Muscle layer of colon (tissue), 2 donors: ENCODE measurements around the gene EIF3B.
"Not testable (repeated sequence)": the region's sequence is repeated elsewhere in the genome, so short reads cannot be mapped to it uniquely, and the experiment has no call there.

Experiments
- H3K27ac ChIP-seq: one replicate; pipeline ENCODE4 v1.7.0; 2013; ENCODE audit warnings: low read depth, mild to moderate bottlenecking, low read length, moderate library complexity
- H3K27me3 ChIP-seq, 2 donors: one replicate each; pipeline ENCODE4 v1.7.0; 2013; ENCODE audit warnings: low read length in 2 of 2, mild to moderate bottlenecking in 2 of 2; ENCODE audit not compliant: insufficient read depth in 2 of 2, control insufficient read depth in 1 of 2
- H3K36me3 ChIP-seq: one replicate; pipeline ENCODE4 v1.7.0; 2013; ENCODE audit warnings: mild to moderate bottlenecking, low read length; ENCODE audit not compliant: insufficient read depth
- H3K4me1 ChIP-seq: one replicate; pipeline ENCODE4 v1.7.0; 2013; ENCODE audit warnings: mild to moderate bottlenecking, low read length; ENCODE audit not compliant: insufficient read depth
- H3K4me3 ChIP-seq, 2 donors: one replicate each; pipeline ENCODE4 v1.7.0; 2013; ENCODE audit warnings: low read length in 2 of 2, low read depth in 1 of 2, mild to moderate bottlenecking in 1 of 2, moderate library complexity in 1 of 2
- H3K9ac ChIP-seq: one replicate; pipeline ENCODE4 v1.7.0; 2013; ENCODE audit warnings: low read length
- H3K9me3 ChIP-seq: one replicate; pipeline ENCODE4 v1.7.0; 2013; ENCODE audit warnings: mild to moderate bottlenecking, low read length
- donor health status: abdominal sarcoma.
- donor health status: Adenocarcinoma of cecum.

EIF3B gene

GRCh38 chr7:2405601-2406345 lies 51.1 kb downstream of the EIF3B start:
- Histone ChIP-seq H3K9ac (no peak overlapping the region), H3K27ac (no peak overlapping the region)

GRCh38 chr7:2409745-2410414 lies 55.3 kb downstream of the EIF3B start:
- no peak overlapping the region for H3K9ac ChIP-seq
- H3K4me3 ChIP-seq, result no peak overlapping the region
- H3K36me3 ChIP-seq, result no peaks in the 10 kb centered on the region
- H3K27me3 ChIP-seq, result no peaks in the 10 kb centered on the region
- peaks cover 32% of the 10 kb centered on the region for H3K4me1 ChIP-seq
- no peak overlapping the region for H3K27ac ChIP-seq
- no peaks in the 10 kb centered on the region for H3K9me3 ChIP-seq

More at GRCh38 chr7:2405601-2406345, 51.1 kb downstream of the EIF3B start:
- H3K27me3 ChIP-seq, result no peaks in the 10 kb centered on the region
- peaks cover 20% of the 10 kb centered on the region for H3K4me1 ChIP-seq
- H3K9me3 ChIP-seq, result no peaks in the 10 kb centered on the region
- H3K36me3 ChIP-seq, result no peaks in the 10 kb centered on the region
- no peak overlapping the region for H3K4me3 ChIP-seq

GRCh38 chr7:2411049-2411448 lies 56.4 kb downstream of the EIF3B start:
- H3K4me1 ChIP-seq, result peaks cover 23% of the 10 kb centered on the region
- H3K27me3 ChIP-seq, result no peaks in the 10 kb centered on the region
- H3K27ac ChIP-seq, result no peak overlapping the region
- H3K9me3 ChIP-seq, result no peaks in the 10 kb centered on the region
- H3K9ac ChIP-seq, result no peak overlapping the region
- no peaks in the 10 kb centered on the region for H3K36me3 ChIP-seq
- H3K4me3 ChIP-seq, result no peak overlapping the region

- no peaks in the 10 kb centered on the region for H3K36me3 ChIP-seq
- H3K9ac ChIP-seq, result no peak overlapping the region
- H3K9me3 ChIP-seq, result no peaks in the 10 kb centered on the region
- peaks cover 23% of the 10 kb centered on the region for H3K4me1 ChIP-seq
- H3K27me3 ChIP-seq, result no peaks in the 10 kb centered on the region
- H3K4me3 ChIP-seq, result no peak overlapping the region
- H3K27ac ChIP-seq, result peak overlapping the region; percentile 49
These were observed 57.4 kb downstream of the EIF3B start for GRCh38 chr7:2411815-2412586.

GRCh38 chr7:2412587-2413201 lies 58.1 kb downstream of the EIF3B start:
- no peaks in the 10 kb centered on the region for H3K9me3 ChIP-seq
- H3K27ac ChIP-seq, result peak overlapping the region; percentile 42
- H3K9ac ChIP-seq, result no peak overlapping the region
- H3K36me3 ChIP-seq, result no peaks in the 10 kb centered on the region
- peaks cover 23% of the 10 kb centered on the region for H3K4me1 ChIP-seq
- no peaks in the 10 kb centered on the region for H3K27me3 ChIP-seq
- H3K4me3 ChIP-seq, result no peak overlapping the region

GRCh38 chr7:2416063-2416462 lies 61.4 kb downstream of the EIF3B start:
- H3K27me3 ChIP-seq, result no peaks in the 10 kb centered on the region
- peaks cover 26% of the 10 kb centered on the region for H3K4me1 ChIP-seq
- H3K9me3 ChIP-seq, result no peaks in the 10 kb centered on the region
- H3K27ac ChIP-seq, result no peak overlapping the region
- H3K9ac ChIP-seq, result no peak overlapping the region
- H3K4me3 ChIP-seq, result no peak overlapping the region
- no peaks in the 10 kb centered on the region for H3K36me3 ChIP-seq

GRCh38 chr7:2416650-2417049 lies 62.0 kb downstream of the EIF3B start:
- H3K4me3 ChIP-seq, result no peak overlapping the region
- H3K27me3 ChIP-seq, result no peaks in the 10 kb centered on the region
- no peak overlapping the region for H3K27ac ChIP-seq
- H3K36me3 ChIP-seq, result no peaks in the 10 kb centered on the region
- H3K9ac ChIP-seq, result no peak overlapping the region
- peaks cover 23% of the 10 kb centered on the region for H3K4me1 ChIP-seq
- H3K9me3 ChIP-seq, result no peaks in the 10 kb centered on the region

- not testable (repeated sequence) for H3K4me3 ChIP-seq, H3K9me3 ChIP-seq, H3K9ac ChIP-seq, H3K36me3 ChIP-seq, H3K27ac ChIP-seq, H3K27me3 ChIP-seq
- H3K4me1 ChIP-seq, result peaks cover 18% of the 10 kb centered on the region
These were observed 62.6 kb downstream of the EIF3B start for GRCh38 chr7:2417178-2417577.

- no peak overlapping the region for H3K27ac ChIP-seq
- H3K9me3 ChIP-seq, result no peaks in the 10 kb centered on the region
- H3K4me3 ChIP-seq, result no peak overlapping the region
- H3K27me3 ChIP-seq, result no peaks in the 10 kb centered on the region
- peaks cover 9% of the 10 kb centered on the region for H3K4me1 ChIP-seq
- H3K9ac ChIP-seq, result no peak overlapping the region
- H3K36me3 ChIP-seq, result no peaks in the 10 kb centered on the region
These were observed 63.4 kb downstream of the EIF3B start for GRCh38 chr7:2417981-2418481.

- Histone ChIP-seq H3K4me3 (no peak overlapping the region), H3K36me3 (no peaks in the 10 kb centered on the region), H3K9me3 (no peaks in the 10 kb centered on the region), H3K27me3 (no peaks in the 10 kb centered on the region), H3K4me1 (peaks cover 8% of the 10 kb centered on the region), H3K27ac (no peak overlapping the region), H3K9ac (no peak overlapping the region)
These were observed 65.7 kb downstream of the EIF3B start for GRCh38 chr7:2420216-2420933.
